ENCODE data around the gene PCDHGA10. TPM values are rescaled to one million over a fixed set of nuclear protein-coding genes. Genes with fewer than 3 reads are reported as not detected.

PCDHGA10 gene
- total RNA-seq, 2 experiments from 2014 or later = 0.08 TPM; not detected in 1

DNA sequence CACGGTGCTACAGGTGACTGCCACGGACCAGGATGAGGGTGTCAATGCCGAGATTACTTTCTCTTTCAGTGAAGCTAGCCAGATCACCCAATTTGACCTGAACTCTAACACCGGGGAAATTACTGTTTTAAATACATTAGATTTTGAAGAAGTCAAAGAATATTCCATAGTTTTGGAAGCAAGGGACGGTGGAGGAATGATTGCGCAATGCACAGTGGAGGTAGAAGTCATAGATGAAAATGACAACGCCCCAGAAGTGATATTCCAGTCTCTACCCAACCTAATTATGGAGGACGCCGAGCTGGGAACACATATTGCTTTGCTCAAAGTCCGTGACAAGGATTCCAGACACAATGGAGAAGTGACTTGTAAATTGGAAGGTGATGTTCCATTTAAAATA is 24.1 kb upstream of the PCDHGA10 start:
- Histone ChIP-seq H3K9me3 (ENCODE audit: control insufficient read depth in 1 of 2, insufficient read depth in 1 of 2, low read length in 2 of 2) (peaks cover 48 to 70% of the 10 kb centered on the region in 2 experiments), H3K4me3 (ENCODE audit: low read length) (no peak overlapping the region), H3K36me3 (ENCODE audit: insufficient read depth, low read length) (no peaks in the 10 kb centered on the region), H3K27me3 (ENCODE audit: control insufficient read depth in 1 of 2, insufficient read depth in 2 of 2, low read length in 2 of 2) (peaks cover 57 to 88% of the 10 kb centered on the region in 2 experiments), H3K27ac (ENCODE audit: low read depth in 1 of 2, low read length in 2 of 2) (no peak overlapping the region), H3K4me1 (ENCODE audit: insufficient read depth, low read length) (no peaks in the 10 kb centered on the region)
- TF ChIP-seq, protein P1, sequence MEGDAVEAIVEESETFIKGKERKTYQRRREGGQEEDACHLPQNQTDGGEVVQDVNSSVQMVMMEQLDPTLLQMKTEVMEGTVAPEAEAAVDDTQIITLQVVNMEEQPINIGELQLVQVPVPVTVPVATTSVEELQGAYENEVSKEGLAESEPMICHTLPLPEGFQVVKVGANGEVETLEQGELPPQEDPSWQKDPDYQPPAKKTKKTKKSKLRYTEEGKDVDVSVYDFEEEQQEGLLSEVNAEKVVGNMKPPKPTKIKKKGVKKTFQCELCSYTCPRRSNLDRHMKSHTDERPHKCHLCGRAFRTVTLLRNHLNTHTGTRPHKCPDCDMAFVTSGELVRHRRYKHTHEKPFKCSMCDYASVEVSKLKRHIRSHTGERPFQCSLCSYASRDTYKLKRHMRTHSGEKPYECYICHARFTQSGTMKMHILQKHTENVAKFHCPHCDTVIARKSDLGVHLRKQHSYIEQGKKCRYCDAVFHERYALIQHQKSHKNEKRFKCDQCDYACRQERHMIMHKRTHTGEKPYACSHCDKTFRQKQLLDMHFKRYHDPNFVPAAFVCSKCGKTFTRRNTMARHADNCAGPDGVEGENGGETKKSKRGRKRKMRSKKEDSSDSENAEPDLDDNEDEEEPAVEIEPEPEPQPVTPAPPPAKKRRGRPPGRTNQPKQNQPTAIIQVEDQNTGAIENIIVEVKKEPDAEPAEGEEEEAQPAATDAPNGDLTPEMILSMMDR (IDR thresholded peaks at IDR 0.05) = no peak
- Mint-ChIP-seq H3K27me3 (peaks cover 89% of the 10 kb centered on the region), H3K4me1 (ENCODE audit: low read depth) (no peaks in the 10 kb centered on the region), H3K9me3 (peaks cover 30% of the 10 kb centered on the region), H3K27ac (no peak overlapping the region), H3K4me3 (no peak overlapping the region), H3K36me3 (ENCODE audit: low read depth) (peaks cover 33% of the 10 kb centered on the region)
- CTCF ChIA-PET = interaction anchor here (1.5 kb wide), 1 partner anchor 230 kb away, joined by 3 read pairs; the partner anchor contains the start of gene DIAPH1
- no peak for DNase-seq
- intact Hi-C loops (cut with DNase I, micrococcal nuclease) = no loop called here
- no peak for ATAC-seq (ENCODE audit: poor library complexity)
- POLR2A ChIA-PET = no interaction called here

DNA sequence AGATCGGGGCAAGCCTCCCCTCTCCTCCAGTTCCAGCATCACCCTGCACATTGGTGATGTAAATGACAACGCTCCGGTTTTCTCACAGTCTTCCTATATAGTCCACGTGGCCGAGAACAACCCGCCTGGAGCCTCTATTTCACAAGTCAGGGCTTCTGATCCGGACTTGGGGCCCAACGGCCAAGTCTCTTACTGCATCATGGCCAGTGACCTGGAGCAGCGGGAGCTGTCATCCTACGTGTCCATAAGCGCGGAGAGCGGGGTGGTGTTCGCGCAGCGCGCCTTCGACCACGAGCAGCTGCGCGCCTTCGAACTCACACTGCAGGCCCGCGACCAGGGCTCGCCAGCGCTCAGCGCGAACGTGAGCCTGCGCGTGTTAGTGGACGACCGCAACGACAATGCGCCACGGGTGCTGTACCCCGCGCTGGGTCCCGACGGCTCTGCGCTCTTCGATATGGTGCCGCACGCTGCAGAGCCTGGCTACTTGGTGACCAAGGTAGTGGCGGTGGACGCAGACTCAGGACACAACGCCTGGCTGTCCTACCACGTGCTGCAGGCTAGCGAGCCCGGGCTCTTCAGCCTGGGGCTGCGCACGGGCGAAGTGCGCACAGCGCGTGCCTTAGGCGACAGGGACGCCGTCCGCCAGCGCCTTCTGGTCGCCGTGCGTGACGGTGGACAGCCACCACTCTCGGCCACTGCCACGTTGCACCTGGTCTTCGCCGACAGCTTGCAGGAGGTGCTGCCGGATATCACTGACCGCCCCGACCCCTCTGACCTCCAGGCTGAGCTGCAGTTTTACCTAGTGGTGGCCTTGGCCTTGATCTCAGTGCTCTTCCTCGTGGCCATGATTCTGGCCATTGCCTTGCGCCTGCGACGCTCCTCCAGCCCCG is 23.4 kb upstream of the PCDHGA10 start:
- Mint-ChIP-seq H3K9me3 (peaks cover 31% of the 10 kb centered on the region), H3K4me1 (ENCODE audit: low read depth) (no peaks in the 10 kb centered on the region), H3K4me3 (no peak overlapping the region), H3K36me3 (ENCODE audit: low read depth) (peaks cover 33% of the 10 kb centered on the region), H3K27ac (no peak overlapping the region), H3K27me3 (peaks cover 89% of the 10 kb centered on the region)
- ChIA-PET POLR2A (no interaction called here), CTCF (no interaction called here)
- DNase-seq (no peak), ATAC-seq (ENCODE audit: poor library complexity) (no peak)
- Histone ChIP-seq H3K27ac (ENCODE audit: low read depth in 1 of 2, low read length in 2 of 2) (no peak overlapping the region), H3K4me3 (ENCODE audit: low read length) (no peak overlapping the region), H3K9me3 (ENCODE audit: control insufficient read depth in 1 of 2, insufficient read depth in 1 of 2, low read length in 2 of 2) (peaks cover 50 to 70% of the 10 kb centered on the region in 2 experiments), H3K4me1 (ENCODE audit: insufficient read depth, low read length) (no peaks in the 10 kb centered on the region), H3K36me3 (ENCODE audit: insufficient read depth, low read length) (no peaks in the 10 kb centered on the region), H3K27me3 (ENCODE audit: control insufficient read depth in 1 of 2, insufficient read depth in 2 of 2, low read length in 2 of 2) (peaks cover 58 to 87% of the 10 kb centered on the region in 2 experiments)
- intact Hi-C loops (cut with DNase I, micrococcal nuclease) = no loop called here
- TF ChIP-seq, protein P1 (IDR thresholded peaks at IDR 0.05) = no peak

DNA sequence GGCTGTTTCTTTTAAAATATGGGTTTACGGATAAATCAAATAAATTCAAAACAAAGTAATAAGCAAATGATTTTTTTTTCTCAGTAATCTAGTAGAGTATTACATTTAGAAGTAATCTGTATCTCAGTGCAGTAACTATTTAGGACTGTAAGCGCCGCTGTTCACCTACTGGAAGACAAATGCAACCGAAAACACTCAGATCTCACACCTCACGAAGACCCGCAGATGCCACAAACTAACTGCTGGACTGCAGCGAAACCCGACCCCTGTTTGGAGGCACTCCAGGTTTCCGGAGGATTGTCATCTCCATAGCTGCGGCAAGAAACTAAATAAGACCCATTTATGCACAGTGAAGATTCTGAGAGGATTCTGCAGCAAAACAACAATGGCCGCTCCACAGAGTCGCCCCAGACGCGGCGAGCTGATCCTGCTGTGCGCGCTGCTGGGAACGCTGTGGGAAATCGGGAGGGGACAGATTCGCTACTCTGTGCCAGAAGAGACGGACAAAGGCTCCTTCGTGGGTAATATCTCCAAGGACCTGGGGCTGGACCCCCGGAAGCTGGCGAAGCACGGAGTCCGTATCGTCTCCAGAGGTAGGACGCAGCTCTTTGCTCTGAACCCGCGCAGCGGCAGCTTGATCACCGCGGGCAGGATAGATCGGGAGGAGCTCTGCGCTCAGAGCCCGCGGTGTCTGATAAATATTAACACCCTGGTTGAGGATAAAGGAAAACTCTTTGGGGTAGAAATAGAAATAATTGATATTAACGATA is 20.2 kb upstream of the PCDHGA10 start, which contains the start of gene PCDHGA8:
TSS of gene PCDHGA8 (plus strand) at position 205 of the 770 bp plus-strand sequence. CDS start at position 386, 181 bp downstream.
- POLR2A ChIA-PET = no interaction called here

More for the DNA sequence above, 20.2 kb upstream of the PCDHGA10 start, which contains the start of gene PCDHGA8:
- peaks cover 19% of the 10 kb centered on the region for H3K9me3 Mint-ChIP-seq
- no peaks in the 10 kb centered on the region for H3K4me1 ChIP-seq (ENCODE audit: insufficient read depth, low read length)
- ATAC-seq (ENCODE audit: poor library complexity) = no peak
- peaks cover 53 to 89% of the 10 kb centered on the region in 2 experiments for H3K27me3 ChIP-seq (ENCODE audit: control insufficient read depth in 1 of 2, insufficient read depth in 2 of 2, low read length in 2 of 2)
- intact Hi-C loops (cut with DNase I, micrococcal nuclease) = no loop called here
- CTCF ChIA-PET = interaction anchor here (0.9 to 1.0 kb wide), 2 partner anchors 23 to 171 kb away, joined by 3 to 4 read pairs; partner anchors contain the start of gene PCDHGB3
- peaks cover 49 to 53% of the 10 kb centered on the region in 2 experiments for H3K9me3 ChIP-seq (ENCODE audit: control insufficient read depth in 1 of 2, insufficient read depth in 1 of 2, low read length in 2 of 2)
- peaks cover 20% of the 10 kb centered on the region for H3K36me3 Mint-ChIP-seq (ENCODE audit: low read depth)
- no peak within 1 kb of the TSS for H3K4me3 Mint-ChIP-seq
- no peak within 1 kb of the TSS for H3K27ac Mint-ChIP-seq
- no peak within 1 kb of the TSS for H3K4me3 ChIP-seq (ENCODE audit: low read length)
- no peaks in the 10 kb centered on the region for H3K36me3 ChIP-seq (ENCODE audit: insufficient read depth, low read length)
- H3K4me1 Mint-ChIP-seq (ENCODE audit: low read depth) = no peaks in the 10 kb centered on the region
- peaks cover 85% of the 10 kb centered on the region for H3K27me3 Mint-ChIP-seq
- no peak within 1 kb of the TSS for H3K27ac ChIP-seq (ENCODE audit: low read depth in 1 of 2, low read length in 2 of 2)
- DNase-seq = no peak
- TF ChIP-seq, protein P1 (IDR thresholded peaks at IDR 0.05) = no peak
